B cell (primary cell): ENCODE results near the gene PMM1. TPM values are rescaled to one million over a fixed set of nuclear protein-coding genes. Genes with fewer than 3 reads are reported as not detected.

ENCODE experiments used
- ATAC-seq: fragments of 200-7000 bp; cut with Tn5 transposase; one replicate; pipeline ENCODE4 v1.10.0; 2021; ENCODE audit warnings: low read depth, mild to moderate bottlenecking, moderate number of reproducible peaks, moderate library complexity
- CTCF ChIA-PET: fragments of 350-600 bp; sonication (Branson Sonifier 250); formaldehyde crosslinking; loops from one replicate; lab custom pipeline; 2021; ENCODE audit warnings: antibody characterized with exemption, inconsistent platforms; lab: Charles Lee
- POLR2A ChIA-PET: fragments of 350-600 bp; sonication (Branson Sonifier 250); formaldehyde crosslinking; loops from one replicate; lab custom pipeline; 2021; ENCODE audit warnings: antibody characterized with exemption; lab: Charles Lee
- DNase-seq: peaks from one replicate; pipeline ENCODE4 v3.0.0; 2013
- H2AFZ ChIP-seq: 2 replicates; pipeline ENCODE4 v1.6.1; 2012; ENCODE audit warnings: mild to moderate bottlenecking, low read depth, low read length; ENCODE audit not compliant: insufficient read depth, poor library complexity, severe bottlenecking
- H3K27ac ChIP-seq, 2 donors: 1 replicate in 1 of 2; 2 replicates in 1 of 2; pipeline ENCODE4 v1.5.1; 2012 to 2013; ENCODE audit warnings: low read length in 2 of 2, mild to moderate bottlenecking in 2 of 2, moderate library complexity in 1 of 2
- H3K27me3 ChIP-seq, 4 experiments: fragments of 200-600 bp in 1 of 4; sonication (generic) in 1 of 4; replicated peaks in 1 of 4; 1 replicate in 2 of 4; 2 replicates in 2 of 4; pipeline versions ENCODE4 v1.6.1 to v1.7.0; 2013 to 2016; ENCODE audit warnings: low read length in 3 of 4, mild to moderate bottlenecking in 2 of 4, mixed read lengths in 1 of 4, moderate library complexity in 1 of 4; ENCODE audit not compliant: insufficient read depth in 4 of 4, control insufficient read depth in 3 of 4; ENCODE audit errors: control extremely low read depth in 1 of 4
- H3K36me3 ChIP-seq, 2 experiments: replicated peaks in 1 of 2; 1 replicate in 1 of 2; 2 replicates in 1 of 2; pipeline versions ENCODE4 v1.6.1 to v1.7.1; 2013; ENCODE audit warnings: low read length in 1 of 2; ENCODE audit not compliant: insufficient read depth in 2 of 2, control insufficient read depth in 1 of 2; ENCODE audit errors: control extremely low read depth in 1 of 2, extremely low read depth in 1 of 2
- H3K4me1 ChIP-seq, 2 donors: fragments of 200-600 bp in 1 of 2; sonication (generic) in 1 of 2; 1 replicate in 1 of 2; 2 replicates in 1 of 2; pipeline versions ENCODE4 v1.5.1 to v1.6.1; 2013 to 2017; ENCODE audit warnings: low read length in 2 of 2; ENCODE audit not compliant: control insufficient read depth in 2 of 2, insufficient read depth in 2 of 2
- H3K4me2 ChIP-seq: replicated peaks from 2 replicates; pipeline ENCODE3; 2012; ENCODE audit warnings: mild to moderate bottlenecking, low read depth, low read length; ENCODE audit not compliant: poor library complexity, severe bottlenecking
- H3K4me3 ChIP-seq, 5 experiments: fragments of 200-600 bp in 1 of 5; sonication (generic) in 1 of 5; 1 replicate in 3 of 5; 2 replicates in 2 of 5; pipeline versions ENCODE4 v1.5.1 to v1.7.0; 2011 to 2016; ENCODE audit warnings: low read length in 4 of 5, mild to moderate bottlenecking in 4 of 5, low read depth in 2 of 5, control low read depth in 1 of 5, moderate library complexity in 1 of 5; ENCODE audit not compliant: insufficient read depth in 1 of 5; ENCODE audit errors: control extremely low read depth in 1 of 5, extremely low read depth in 1 of 5
- H3K79me2 ChIP-seq: fragments of 200-600 bp; sonication (generic); one replicate; pipeline ENCODE4 v1.6.0; 2016; ENCODE audit warnings: low read length; ENCODE audit not compliant: control insufficient read depth, insufficient read depth
- H3K9ac ChIP-seq: fragments of 200-600 bp; sonication (generic); 2 replicates; pipeline ENCODE4 v1.6.1; 2017; ENCODE audit warnings: mild to moderate bottlenecking, low read length, moderate library complexity
- H3K9me3 ChIP-seq, 3 donors: one replicate each; pipeline versions ENCODE4 v1.6.1 to v1.7.1; 2013; ENCODE audit warnings: low read length in 2 of 3; ENCODE audit not compliant: control insufficient read depth in 2 of 3, insufficient read depth in 1 of 3; ENCODE audit errors: control extremely low read depth in 1 of 3
- H4K20me1 ChIP-seq: 2 replicates; pipeline ENCODE4 v1.6.0; 2012; ENCODE audit warnings: mild to moderate bottlenecking, low read length; ENCODE audit not compliant: insufficient read depth, control insufficient read depth, poor library complexity, severe bottlenecking
- H3K27ac Mint-ChIP-seq: one replicate; pipeline ENCODE4 v1.8.0; 2021; ENCODE audit warnings: mixed read lengths
- H3K27me3 Mint-ChIP-seq: one replicate; pipeline ENCODE4 v1.8.0; 2021; ENCODE audit warnings: mixed read lengths
- H3K4me1 Mint-ChIP-seq: one replicate; pipeline ENCODE4 v1.8.0; 2021; ENCODE audit warnings: mixed read lengths
- H3K4me3 Mint-ChIP-seq: one replicate; pipeline ENCODE4 v1.8.0; 2021; ENCODE audit warnings: mixed read lengths
- H3K9me3 Mint-ChIP-seq: one replicate; pipeline ENCODE4 v1.8.0; 2022; ENCODE audit warnings: mixed read lengths; ENCODE audit not compliant: insufficient read depth
- CTCF ChIP-seq: fragments of 200-600 bp; IDR thresholded peaks from one replicate; pipeline ENCODE4 v1.8.0; 2022; ENCODE audit warnings: antibody characterized with exemption, mild to moderate bottlenecking
- EZH2 ChIP-seq: IDR thresholded peaks from 2 replicates; pipeline ENCODE4 v1.6.1; 2012; ENCODE audit warnings: borderline replicate concordance, low read depth, mild to moderate bottlenecking, moderate library complexity, low read length; ENCODE audit not compliant: insufficient read depth, poor library complexity, severe bottlenecking
- WGBS: methylation state at CpG from one replicate; pipeline ENCODE4 v1.1.5; 2013; ENCODE audit warnings: missing lambda C conversion rate; ENCODE audit not compliant: insufficient coverage; 5-methylcytosine and 5-hydroxymethylcytosine counted together
- intact Hi-C: fragments of 100-400 bp; cut with micrococcal nuclease; formaldehyde crosslinking; loops from one replicate; pipeline ENCODE4 v1.10.0; 2022
- polyA plus RNA-seq: library from polyadenylated mRNA; depleted of rRNA; stranded (reverse); fragments of >200 nt; gene quantifications from 2 replicates; pipeline ENCODE4 v1.2.3, GENCODE V29; 2012
- total RNA-seq, 2 donors: library from RNA; stranded (reverse); fragments of 120-200 nt in 1 of 2; gene quantifications; 1 replicate in 1 of 2; 2 replicates in 1 of 2; pipeline versions ENCODE4 v1.2.3 to v1.2.4, GENCODE V29; 2013 to 2022

PMM1 gene
- total and polyA plus RNA-seq, 2 donors (not counting 1 experiment from before 2014, with no cell fraction given): 23.3 to 24.8 TPM

GRCh38 chr22:41555325-41555982, 34.2 kb downstream of the PMM1 start:
- Mint-ChIP-seq H3K27me3 (peaks cover 24% of the 10 kb centered on the region), H3K27ac (no peak overlapping the region), H3K9me3 (no peaks in the 10 kb centered on the region), H3K4me1 (no peaks in the 10 kb centered on the region), H3K4me3 (no peak overlapping the region)
- DNase-seq (no peak), ATAC-seq (no peak)
- no peaks in the 10 kb centered on the region for H4K20me1 ChIP-seq
- ChIA-PET CTCF (interaction anchor here (0.9 kb wide), 1 partner anchor 42 kb away, joined by 3 read pairs; no protein-coding TSS in a partner anchor), POLR2A (interaction anchor here (0.7 kb wide), 1 partner anchor 12 kb away, joined by 7 read pairs; no protein-coding TSS in a partner anchor)
- intact Hi-C loops: no loop called here
- no peak overlapping the region for H3K4me2 ChIP-seq
- no peaks in the 10 kb centered on the region for H3K4me1 ChIP-seq
- no peaks in the 10 kb centered on the region for H3K79me2 ChIP-seq
- H3K27ac ChIP-seq: no peak overlapping the region
- H3K4me3 ChIP-seq: no peak overlapping the region
- no peaks in the 10 kb centered on the region for H3K36me3 ChIP-seq
- no peak overlapping the region for H3K9ac ChIP-seq
- no peaks in the 10 kb centered on the region for H3K9me3 ChIP-seq
- 86% methylated on average over 5 of the region's 7 CpGs for WGBS
- H3K27me3 ChIP-seq: peaks cover 0 to 19% (median 4%) of the 10 kb centered on the region in 4 experiments
- TF ChIP-seq EZH2 (no peak), CTCF (no peak)
- no peak overlapping the region for H2AFZ ChIP-seq

- no peak overlapping the region for H3K4me2 ChIP-seq
- CTCF ChIA-PET: interaction anchor here (1.2 kb wide), 1 partner anchor 38 kb away, joined by 3 read pairs; the partner anchor contains the start of gene PMM1
- H3K36me3 ChIP-seq: no peaks in the 10 kb centered on the region
- H2AFZ ChIP-seq: no peak overlapping the region
- DNase-seq: no peak
- peaks cover 0 to 7% (median 0%) of the 10 kb centered on the region in 4 experiments for H3K27me3 ChIP-seq
- ATAC-seq: no peak
- no peaks in the 10 kb centered on the region for H3K4me1 Mint-ChIP-seq
- intact Hi-C loops: no loop called here
- no peak overlapping the region for H3K9ac ChIP-seq
- no peaks in the 10 kb centered on the region for H4K20me1 ChIP-seq
- H3K79me2 ChIP-seq: no peaks in the 10 kb centered on the region
- H3K27me3 Mint-ChIP-seq: peaks cover 13% of the 10 kb centered on the region
- no peak overlapping the region for H3K27ac ChIP-seq
- POLR2A ChIA-PET: no interaction called here
- H3K9me3 ChIP-seq: no peaks in the 10 kb centered on the region
- no peak overlapping the region for H3K4me3 Mint-ChIP-seq
- no peaks in the 10 kb centered on the region for H3K9me3 Mint-ChIP-seq
- H3K27ac Mint-ChIP-seq: no peak overlapping the region
- H3K4me3 ChIP-seq: no peak overlapping the region
- no peak for TF ChIP-seq CTCF
- TF ChIP-seq EZH2: no peak
- 79% methylated on average over 10 of the region's 11 CpGs for WGBS
- H3K4me1 ChIP-seq: no peaks in the 10 kb centered on the region
Observed at GRCh38 chr22:41551877-41552582, 37.6 kb downstream of the PMM1 start.
